Breast epithelium (tissue), 4 donors: ENCODE measurements around the gene GAK. TPM values are rescaled to one million over a fixed set of nuclear protein-coding genes. Genes with fewer than 3 reads are reported as not detected.

Experiments used
- DNase-seq, 2 donors: peaks; one replicate each; pipeline ENCODE4 v3.0.0-alpha.2; 2019; ENCODE audit warnings: low spot score in 2 of 2
- H3K27ac ChIP-seq, 2 donors: fragments of 200-600 bp; sonication (generic) in 1 of 2; one replicate each; pipeline ENCODE4 v1.5.1; 2016 to 2019; ENCODE audit warnings: mild to moderate bottlenecking in 1 of 2
- H3K27me3 ChIP-seq, 2 donors: fragments of 200-600 bp; sonication (generic) in 1 of 2; one replicate each; pipeline versions ENCODE4 v1.5.1 to v1.6.0; 2017 to 2019; ENCODE audit warnings: control low read depth in 1 of 2, mild to moderate bottlenecking in 1 of 2
- H3K36me3 ChIP-seq: fragments of 200-600 bp; one replicate; pipeline ENCODE4 v1.5.1; 2019
- H3K4me1 ChIP-seq, 2 donors: fragments of 200-600 bp; sonication (generic); one replicate each; pipeline ENCODE4 v1.5.1; 2016 to 2019; ENCODE audit warnings: control low read depth in 1 of 2
- H3K4me3 ChIP-seq, 3 donors: fragments of 200-600 bp; sonication (generic); 1 replicate in 2 of 3; 2 replicates in 1 of 3; pipeline ENCODE4 v1.5.1; 2016 to 2019; ENCODE audit warnings: mild to moderate bottlenecking in 3 of 3, moderate library complexity in 2 of 3
- H3K9me3 ChIP-seq, 2 donors: fragments of 200-600 bp; sonication (generic) in 1 of 2; one replicate each; pipeline ENCODE4 v1.5.1; 2016 to 2019; ENCODE audit warnings: control low read depth in 1 of 2
- CTCF ChIP-seq, 3 donors: fragments of 450-650 bp; IDR thresholded peaks; one replicate each; pipeline ENCODE4 v1.5.1; 2016 to 2017; ENCODE audit warnings: antibody characterized with exemption in 3 of 3, mild to moderate bottlenecking in 3 of 3, moderate library complexity in 3 of 3
- POLR2A ChIP-seq: fragments of 450-650 bp; IDR thresholded peaks from one replicate; pipeline ENCODE4 v1.6.1; 2016; ENCODE audit warnings: antibody characterized with exemption, mild to moderate bottlenecking, moderate library complexity
- POLR2AphosphoS5 ChIP-seq, 3 donors: sonication (generic); formaldehyde crosslinking; IDR thresholded peaks; one replicate each; pipeline ENCODE4 v1.6.1; 2017; ENCODE audit warnings: antibody characterized with exemption in 3 of 3
- intact Hi-C: fragments of 100-400 bp; cut with DNase I; formaldehyde crosslinking; loops from one replicate; pipeline ENCODE4 v1.15.1; 2023; ENCODE audit warnings: low total_unique reads
- total RNA-seq, 3 donors: library from RNA; depleted of rRNA; stranded (reverse); fragments of >200 nt; gene quantifications; one replicate each; pipeline ENCODE4 v1.1.0, GENCODE V29; 2016

Gene GAK
- total RNA-seq, 3 donors from 2014 or later, result 76.2 to 95.7 (median 81.9) TPM

GRCh38 chr4:837772-838171, 94.3 kb downstream of the GAK start:
- Histone ChIP-seq H3K27ac (no peak overlapping the region), H3K4me3 (no peak overlapping the region), H3K27me3 (no peaks in the 10 kb centered on the region), H3K36me3 (peaks cover 3% of the 10 kb centered on the region), H3K4me1 (no peaks in the 10 kb centered on the region), H3K9me3 (peaks cover 28 to 31% of the 10 kb centered on the region in 2 donors)
- no peak for TF ChIP-seq POLR2AphosphoS5 (IDR thresholded peaks at IDR 0.05)
- no peak for TF ChIP-seq CTCF (IDR thresholded peaks at IDR 0.05)
- no peak for TF ChIP-seq POLR2A
- no peak for DNase-seq
- intact Hi-C loops, result no loop called here

- TF ChIP-seq POLR2A (no peak), CTCF (IDR thresholded peaks at IDR 0.05) (no peak), POLR2AphosphoS5 (IDR thresholded peaks at IDR 0.05) (no peak)
- no peaks in the 10 kb centered on the region for H3K4me1 ChIP-seq
- intact Hi-C loops, result no loop called here
- H3K27ac ChIP-seq, result no peak overlapping the region
- peaks cover 34 to 35% of the 10 kb centered on the region in 2 donors for H3K9me3 ChIP-seq
- peaks cover 3% of the 10 kb centered on the region for H3K36me3 ChIP-seq
- H3K4me3 ChIP-seq, result no peak overlapping the region
- H3K27me3 ChIP-seq, result no peaks in the 10 kb centered on the region
- DNase-seq, result no peak
Measured at GRCh38 chr4:836750-837301, 95.3 kb downstream of the GAK start.

- Histone ChIP-seq H3K27ac (no peak overlapping the region), H3K9me3 (peaks cover 40 to 42% of the 10 kb centered on the region in 2 donors), H3K27me3 (no peaks in the 10 kb centered on the region), H3K4me3 (no peak overlapping the region), H3K4me1 (no peaks in the 10 kb centered on the region), H3K36me3 (peaks cover 3% of the 10 kb centered on the region)
- no peak for DNase-seq
- TF ChIP-seq CTCF (IDR thresholded peaks at IDR 0.05) (no peak), POLR2A (no peak), POLR2AphosphoS5 (IDR thresholded peaks at IDR 0.05) (no peak)
- intact Hi-C loops, result no loop called here
Measured at GRCh38 chr4:836003-836511, 96.1 kb downstream of the GAK start.

GRCh38 chr4:835148-836002, 96.7 kb downstream of the GAK start:
- no peaks in the 10 kb centered on the region for H3K4me1 ChIP-seq
- no peak for DNase-seq
- TF ChIP-seq POLR2A (no peak), CTCF (IDR thresholded peaks at IDR 0.05) (no peak), POLR2AphosphoS5 (IDR thresholded peaks at IDR 0.05) (no peak)
- H3K27me3 ChIP-seq, result peaks cover 0 to 7% of the 10 kb centered on the region in 2 donors
- intact Hi-C loops, result no loop called here
- peaks cover 40 to 47% of the 10 kb centered on the region in 2 donors for H3K9me3 ChIP-seq
- no peak overlapping the region for H3K4me3 ChIP-seq
- H3K27ac ChIP-seq, result no peak overlapping the region
- H3K36me3 ChIP-seq, result peaks cover 3% of the 10 kb centered on the region
